IPS-18a (cell line): ENCODE data around the gene EME2.
"Not testable (repeated sequence)": the region's sequence is repeated elsewhere in the genome, so short reads cannot be mapped to it uniquely, and the experiment has no call there.

Source experiments
- H3K27ac ChIP-seq: one replicate; pipeline ENCODE4 v1.5.1; 2013; ENCODE audit warnings: low read length
- H3K27me3 ChIP-seq: one replicate; pipeline ENCODE4 v1.6.1; 2013; ENCODE audit warnings: mild to moderate bottlenecking, low read length; ENCODE audit not compliant: control insufficient read depth, insufficient read depth
- H3K36me3 ChIP-seq: one replicate; pipeline ENCODE4 v1.6.1; 2013; ENCODE audit warnings: low read depth, low read length; ENCODE audit not compliant: control insufficient read depth
- H3K4me1 ChIP-seq: one replicate; pipeline ENCODE4 v1.6.1; 2013; ENCODE audit warnings: low read depth, low read length; ENCODE audit not compliant: control insufficient read depth
- H3K4me3 ChIP-seq: one replicate; pipeline ENCODE4 v1.5.1; 2013; ENCODE audit warnings: low read length
- H3K9ac ChIP-seq: one replicate; pipeline ENCODE4 v1.6.1; 2013; ENCODE audit warnings: mild to moderate bottlenecking, low read length, moderate library complexity
- H3K9me3 ChIP-seq: one replicate; pipeline ENCODE4 v1.6.1; 2013; ENCODE audit warnings: low read depth, low read length; ENCODE audit not compliant: control insufficient read depth

Gene EME2

GRCh38 chr16:1772362-1772907, at the start of gene EME2:
EME2 (plus strand) TSS chr16:1772810; CDS start chr16:1773228, 418 bp downstream.
- H3K4me1 ChIP-seq, result no peaks in the 10 kb centered on the region
- H3K9ac ChIP-seq, result peak within 1 kb of the TSS; percentile 86
- no peaks in the 10 kb centered on the region for H3K27me3 ChIP-seq
- H3K9me3 ChIP-seq, result no peaks in the 10 kb centered on the region
- peaks cover 11% of the 10 kb centered on the region for H3K36me3 ChIP-seq
- peak within 1 kb of the TSS; percentile 5 for H3K27ac ChIP-seq
- H3K4me3 ChIP-seq, result peak within 1 kb of the TSS; percentile 81

GRCh38 chr16:1723450-1724147, 49.0 kb upstream of the EME2 start:
- no peaks in the 10 kb centered on the region for H3K36me3 ChIP-seq
- no peak overlapping the region for H3K9ac ChIP-seq
- H3K4me1 ChIP-seq, result no peaks in the 10 kb centered on the region
- no peak overlapping the region for H3K4me3 ChIP-seq
- H3K27ac ChIP-seq, result no peak overlapping the region
- no peaks in the 10 kb centered on the region for H3K27me3 ChIP-seq
- H3K9me3 ChIP-seq, result no peaks in the 10 kb centered on the region

GRCh38 chr16:1724491-1724890, 48.1 kb upstream of the EME2 start:
- H3K9ac ChIP-seq, result no peak overlapping the region
- H3K9me3 ChIP-seq, result no peaks in the 10 kb centered on the region
- H3K36me3 ChIP-seq, result no peaks in the 10 kb centered on the region
- H3K27ac ChIP-seq, result no peak overlapping the region
- no peak overlapping the region for H3K4me3 ChIP-seq
- H3K27me3 ChIP-seq, result no peaks in the 10 kb centered on the region
- H3K4me1 ChIP-seq, result no peaks in the 10 kb centered on the region

- no peak overlapping the region for H3K9ac ChIP-seq
- H3K4me3 ChIP-seq, result no peak overlapping the region
- H3K4me1 ChIP-seq, result no peaks in the 10 kb centered on the region
- no peaks in the 10 kb centered on the region for H3K36me3 ChIP-seq
- H3K9me3 ChIP-seq, result no peaks in the 10 kb centered on the region
- H3K27ac ChIP-seq, result no peak overlapping the region
- H3K27me3 ChIP-seq, result no peaks in the 10 kb centered on the region
Measured at GRCh38 chr16:1726661-1727502, 45.7 kb upstream of the EME2 start.

- Histone ChIP-seq H3K27ac (no peak overlapping the region), H3K4me1 (no peaks in the 10 kb centered on the region), H3K9me3 (no peaks in the 10 kb centered on the region), H3K9ac (no peak overlapping the region), H3K36me3 (no peaks in the 10 kb centered on the region), H3K4me3 (no peak overlapping the region), H3K27me3 (no peaks in the 10 kb centered on the region)
Measured at GRCh38 chr16:1727651-1728624, 44.7 kb upstream of the EME2 start.

GRCh38 chr16:1729026-1729425, 43.6 kb upstream of the EME2 start:
- Histone ChIP-seq H3K9me3 (no peaks in the 10 kb centered on the region), H3K27me3 (no peaks in the 10 kb centered on the region), H3K4me3 (no peak overlapping the region), H3K4me1 (no peaks in the 10 kb centered on the region), H3K36me3 (no peaks in the 10 kb centered on the region), H3K27ac (no peak overlapping the region), H3K9ac (no peak overlapping the region)

- Histone ChIP-seq H3K9ac (no peak overlapping the region), H3K27ac (no peak overlapping the region), H3K9me3 (no peaks in the 10 kb centered on the region), H3K36me3 (no peaks in the 10 kb centered on the region), H3K27me3 (no peaks in the 10 kb centered on the region), H3K4me1 (no peaks in the 10 kb centered on the region), H3K4me3 (no peak overlapping the region)
Measured at GRCh38 chr16:1729445-1729844, 43.2 kb upstream of the EME2 start.

GRCh38 chr16:1731073-1731472, 41.5 kb upstream of the EME2 start:
- no peak overlapping the region for H3K27ac ChIP-seq

GRCh38 chr16:1731603-1732002, 41.0 kb upstream of the EME2 start:
- H3K4me3 ChIP-seq, result no peak overlapping the region
- no peaks in the 10 kb centered on the region for H3K36me3 ChIP-seq
- H3K9ac ChIP-seq, result no peak overlapping the region
- H3K9me3 ChIP-seq, result peaks cover 11% of the 10 kb centered on the region
- H3K27ac ChIP-seq, result no peak overlapping the region
- no peaks in the 10 kb centered on the region for H3K4me1 ChIP-seq
- H3K27me3 ChIP-seq, result no peaks in the 10 kb centered on the region

More at GRCh38 chr16:1731073-1731472, 41.5 kb upstream of the EME2 start:
- Histone ChIP-seq H3K36me3 (no peaks in the 10 kb centered on the region), H3K27me3 (no peaks in the 10 kb centered on the region), H3K4me3 (no peak overlapping the region), H3K4me1 (no peaks in the 10 kb centered on the region), H3K9me3 (peaks cover 8% of the 10 kb centered on the region), H3K9ac (no peak overlapping the region)

- H3K9ac ChIP-seq, result no peak overlapping the region
- no peaks in the 10 kb centered on the region for H3K4me1 ChIP-seq
- H3K36me3 ChIP-seq, result no peaks in the 10 kb centered on the region
- H3K9me3 ChIP-seq, result peaks cover 15% of the 10 kb centered on the region
- no peaks in the 10 kb centered on the region for H3K27me3 ChIP-seq
- H3K27ac ChIP-seq, result no peak overlapping the region
- no peak overlapping the region for H3K4me3 ChIP-seq
Measured at GRCh38 chr16:1732071-1732470, 40.5 kb upstream of the EME2 start.

GRCh38 chr16:1732551-1732987, 40.0 kb upstream of the EME2 start:
- not testable (repeated sequence) for H3K27ac ChIP-seq, H3K27me3 ChIP-seq, H3K4me1 ChIP-seq, H3K9ac ChIP-seq, H3K4me3 ChIP-seq, H3K36me3 ChIP-seq
- H3K9me3 ChIP-seq, result peaks cover 20% of the 10 kb centered on the region
